NCI-H2029 treated with DMSO at 0.1 percent for 48 hours (cell line): Measurements from ENCODE around the gene HOXA11.

Experiments
- DNase-seq: peaks from one replicate; lab custom pipeline; 2025; lab: John Stamatoyannopoulos, UW

The HOXA11 gene

DNA sequence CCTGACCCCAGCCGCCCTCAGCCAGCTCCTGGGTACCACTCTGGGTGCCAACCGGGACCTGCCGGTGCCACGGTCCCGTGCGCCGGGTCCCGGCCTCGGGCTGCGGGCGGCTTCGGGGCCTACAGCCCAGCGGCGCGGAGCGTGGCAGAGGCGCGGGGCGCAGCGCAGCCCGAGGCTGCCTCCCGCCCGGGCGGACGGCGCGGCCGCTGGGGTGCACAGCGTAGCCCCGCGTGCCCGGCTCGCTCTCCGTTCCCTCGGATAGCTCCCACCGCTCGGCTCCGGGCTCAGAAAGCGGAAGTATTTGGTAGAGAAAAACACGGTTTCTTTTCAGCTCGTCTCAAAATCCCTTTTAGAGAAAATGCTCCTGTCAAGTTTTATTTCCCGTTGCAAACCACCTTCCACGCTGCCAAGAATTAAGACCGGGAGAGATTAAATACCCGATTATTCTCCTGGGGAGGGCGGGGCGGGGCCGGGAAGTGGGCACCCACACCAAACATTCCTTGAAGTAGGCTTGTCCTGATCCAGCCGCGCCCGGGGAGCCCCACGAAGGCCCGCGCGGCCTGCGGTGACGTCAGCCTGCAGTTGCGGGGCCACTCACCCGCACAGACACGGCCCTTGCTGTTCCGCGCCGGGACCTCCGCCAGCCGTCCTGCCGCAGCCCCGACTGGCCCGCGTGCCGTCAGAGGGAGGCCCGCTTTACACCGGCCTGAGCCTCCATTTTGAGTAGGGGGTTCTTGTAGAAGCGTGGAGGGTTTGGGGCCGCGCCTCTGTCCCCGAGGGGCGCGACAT, 7.7 kb upstream of the HOXA11 start:
- no peak for DNase-seq

DNA sequence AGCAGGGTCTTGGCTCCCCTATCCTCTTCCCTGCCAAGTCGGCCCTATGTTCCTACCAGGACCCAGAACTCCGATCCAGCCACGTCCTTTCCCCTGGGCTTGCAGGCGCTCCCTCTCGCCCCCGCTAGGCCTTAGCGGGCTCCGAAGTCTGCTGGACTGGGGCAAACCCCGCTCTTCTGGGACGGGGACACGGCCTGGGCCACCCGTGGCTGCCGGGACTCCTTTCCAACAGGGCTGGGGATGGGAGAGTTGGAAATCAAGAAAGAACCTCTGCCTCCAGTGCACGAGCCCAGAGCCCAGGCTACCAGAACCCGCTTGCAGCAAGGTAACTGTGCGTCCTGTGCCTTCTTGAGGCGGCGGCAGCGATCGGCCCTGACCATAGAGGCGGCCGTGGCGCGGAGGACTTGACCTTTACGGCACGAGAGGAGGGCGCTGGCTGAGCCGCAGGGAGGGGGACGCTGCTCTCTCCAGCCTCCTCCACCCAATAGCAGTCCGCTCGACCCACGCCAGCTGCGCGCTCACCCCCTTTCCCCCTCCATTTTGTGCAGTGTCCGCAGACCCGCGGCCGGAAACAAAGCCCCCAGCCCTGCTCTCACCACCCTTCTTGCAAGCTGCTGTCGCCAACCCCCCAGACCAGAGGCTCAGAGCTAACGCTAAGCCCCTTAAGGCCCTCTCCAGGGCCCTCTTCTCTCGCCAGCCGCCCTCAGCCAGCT, 7.0 kb upstream of the HOXA11 start:
- no peak for DNase-seq

GRCh38 chr7:27191161-27191731, 6.2 kb upstream of the HOXA11 start:
- DNase-seq = no peak

GRCh38 chr7:27189997-27190748, 5.1 kb upstream of the HOXA11 start:
- no peak for DNase-seq

DNA sequence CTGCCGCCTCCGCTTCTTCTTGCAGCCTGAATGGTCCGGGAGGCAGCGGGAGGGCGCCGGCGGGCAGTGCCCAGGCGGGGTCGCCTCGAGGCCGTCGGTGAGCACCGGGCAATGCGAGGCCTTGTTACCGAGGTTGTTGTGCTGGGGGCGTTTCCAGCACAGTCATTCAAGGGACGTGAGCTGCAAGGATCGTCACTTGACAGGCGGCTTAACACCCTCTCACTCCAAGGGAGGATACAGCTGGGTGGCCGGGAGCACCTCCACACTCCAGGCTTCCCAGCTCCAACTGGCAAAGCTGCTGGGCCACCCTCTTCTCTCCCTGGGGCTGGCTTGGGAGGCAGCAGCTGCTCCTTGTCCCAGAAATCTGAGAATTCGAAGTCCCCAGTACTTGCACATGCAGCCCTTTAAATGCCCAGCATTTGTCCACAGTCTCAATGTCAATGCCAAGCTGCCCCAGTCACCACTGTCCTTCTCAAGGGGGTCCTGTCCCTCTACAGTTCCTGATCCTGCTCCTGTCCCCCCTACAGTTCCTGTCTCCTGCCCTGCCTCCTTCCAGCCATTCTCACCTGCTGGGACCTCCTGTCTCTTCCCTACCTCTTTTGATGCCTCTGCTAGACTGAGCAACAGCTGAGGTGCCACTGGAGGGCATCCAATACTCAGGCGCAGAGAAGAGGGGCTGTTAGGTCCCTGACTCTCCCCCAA, 4.4 kb upstream of the HOXA11 start:
- no peak for DNase-seq

GRCh38 chr7:27188386-27189294, 3.6 kb upstream of the HOXA11 start:
- DNase-seq = no peak

GRCh38 chr7:27187475-27188385, 2.7 kb upstream of the HOXA11 start:
- DNase-seq = no peak

DNA sequence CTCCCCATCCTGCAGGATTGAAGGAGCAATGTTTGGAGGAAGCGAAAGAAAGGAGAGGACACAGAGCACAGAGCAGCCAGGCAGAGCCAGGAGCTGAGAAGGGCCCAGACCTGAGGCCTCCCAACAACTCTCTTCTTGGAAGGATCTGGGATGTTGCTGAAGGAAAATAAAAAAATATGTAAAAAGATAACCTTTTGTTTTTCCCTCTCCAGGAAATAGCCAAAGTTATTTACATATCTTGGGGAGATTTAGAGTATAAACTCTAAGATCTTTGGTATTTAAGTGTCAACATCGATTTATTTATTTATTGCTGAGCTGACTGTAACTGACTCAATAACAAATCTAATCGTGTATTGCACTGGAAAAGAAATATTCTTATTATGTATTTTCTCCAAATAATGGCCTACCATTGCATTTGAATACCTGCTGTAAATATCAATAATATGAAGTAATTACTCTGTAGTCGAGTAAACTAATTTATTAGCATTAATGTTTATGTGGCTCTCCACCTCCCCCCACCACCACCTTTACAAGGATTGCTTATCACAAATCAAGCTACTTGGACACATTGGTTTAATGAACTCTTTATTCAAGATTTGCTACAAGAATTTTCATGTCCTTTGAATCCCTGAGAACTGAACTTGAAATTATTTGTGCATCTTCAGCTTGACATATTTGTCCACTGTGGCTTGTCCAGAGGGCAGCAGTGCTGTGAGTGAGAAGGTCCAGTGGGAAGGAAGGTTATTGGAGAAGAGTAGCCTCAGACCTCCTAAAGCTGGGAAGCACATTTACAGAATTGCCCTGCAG, 1.8 kb upstream of the HOXA11 start:
- no peak for DNase-seq

GRCh38 chr7:27185854-27186667, 1.0 kb upstream of the HOXA11 start:
- no peak for DNase-seq

GRCh38 chr7:27184337-27185012, 557 bp downstream of the HOXA11 start:
- no peak for DNase-seq

GRCh38 chr7:27183682-27184336, 1.2 kb downstream of the HOXA11 start:
- DNase-seq = no peak

DNA sequence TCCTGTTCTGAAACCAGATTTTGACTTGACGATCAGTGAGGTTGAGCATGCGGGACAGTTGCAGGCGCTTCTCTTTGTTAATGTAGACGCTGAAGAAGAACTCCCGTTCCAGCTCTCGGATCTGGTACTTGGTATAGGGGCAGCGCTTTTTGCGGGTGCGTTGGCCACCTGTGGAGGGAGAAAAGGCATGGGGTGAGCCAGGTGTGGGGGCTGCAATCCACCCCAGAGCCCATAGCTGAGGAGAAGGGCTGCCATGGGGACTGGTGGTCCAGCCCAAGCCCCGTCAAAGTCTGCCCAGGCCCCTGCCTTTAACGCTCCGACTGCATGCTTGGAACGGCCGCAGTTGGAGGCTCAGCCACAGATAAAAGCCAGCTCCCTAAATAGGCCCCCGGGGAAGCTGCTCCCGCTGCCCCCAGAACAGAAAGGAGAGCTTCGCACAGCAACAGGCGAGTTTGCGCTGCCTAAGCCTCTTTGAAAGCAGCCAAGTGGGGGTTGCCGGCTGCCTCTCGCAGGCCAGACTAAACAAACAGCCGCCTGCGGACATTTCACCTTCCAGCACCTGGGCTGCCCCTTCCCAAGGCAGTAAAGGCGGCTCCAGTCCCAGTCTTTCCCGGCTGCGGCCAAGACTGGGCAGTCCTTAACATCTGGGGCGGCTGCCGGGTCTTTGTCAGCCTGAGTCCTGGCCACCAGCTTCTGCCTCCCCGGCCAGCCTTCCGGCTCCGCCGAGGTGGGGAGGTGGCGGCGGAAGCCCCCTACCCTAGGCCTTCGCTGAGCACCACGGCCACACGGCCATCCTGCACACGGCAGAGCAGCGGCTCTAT, 2.0 kb downstream of the HOXA11 start:
- DNase-seq = no peak

GRCh38 chr7:27182285-27182841, 2.7 kb downstream of the HOXA11 start:
- DNase-seq = no peak

GRCh38 chr7:27181795-27182275, 3.2 kb downstream of the HOXA11 start:
- DNase-seq = no peak
